Nephron progenitor cell (in vitro differentiated cells): ENCODE data around the gene MTMR12.

Experiments used
- DNase-seq: peaks from one replicate; pipeline ENCODE4 v3.0.0; 2021
- H3K27ac Mint-ChIP-seq: 2 replicates; pipeline ENCODE4 v1.8.0; 2021; ENCODE audit warnings: mild to moderate bottlenecking, moderate library complexity, mixed read lengths
- H3K27me3 Mint-ChIP-seq: 2 replicates; pipeline ENCODE4 v1.8.0; 2021; ENCODE audit warnings: mild to moderate bottlenecking, low read depth, mixed read lengths; ENCODE audit not compliant: poor library complexity
- H3K36me3 Mint-ChIP-seq: 2 replicates; pipeline ENCODE4 v1.8.0; 2021; ENCODE audit warnings: low read depth, mixed read lengths
- H3K4me1 Mint-ChIP-seq: 2 replicates; pipeline ENCODE4 v1.8.0; 2021; ENCODE audit warnings: mixed read lengths
- H3K4me3 Mint-ChIP-seq: 2 replicates; pipeline ENCODE4 v1.8.0; 2021; ENCODE audit warnings: mild to moderate bottlenecking, moderate library complexity, mixed read lengths
- H3K9me3 Mint-ChIP-seq: 2 replicates; pipeline ENCODE4 v1.8.0; 2021; ENCODE audit warnings: mild to moderate bottlenecking, moderate library complexity, mixed read lengths
- CTCF ChIP-seq: fragments of 200-600 bp; sonication (generic); IDR thresholded peaks from 2 replicates; pipeline ENCODE4 v1.5.0; 2021; ENCODE audit warnings: antibody characterized with exemption

MTMR12 gene

GRCh38 chr5:32195265-32195664 lies 117.5 kb downstream of the MTMR12 start:
- H3K27ac Mint-ChIP-seq = no peak overlapping the region
- no peak for DNase-seq
- no peak overlapping the region for H3K4me3 Mint-ChIP-seq
- peaks cover under 1% of the 10 kb centered on the region for H3K9me3 Mint-ChIP-seq
- no peaks in the 10 kb centered on the region for H3K36me3 Mint-ChIP-seq
- TF ChIP-seq CTCF = no peak
- no peaks in the 10 kb centered on the region for H3K4me1 Mint-ChIP-seq
- H3K27me3 Mint-ChIP-seq = peaks cover 17% of the 10 kb centered on the region

DNA sequence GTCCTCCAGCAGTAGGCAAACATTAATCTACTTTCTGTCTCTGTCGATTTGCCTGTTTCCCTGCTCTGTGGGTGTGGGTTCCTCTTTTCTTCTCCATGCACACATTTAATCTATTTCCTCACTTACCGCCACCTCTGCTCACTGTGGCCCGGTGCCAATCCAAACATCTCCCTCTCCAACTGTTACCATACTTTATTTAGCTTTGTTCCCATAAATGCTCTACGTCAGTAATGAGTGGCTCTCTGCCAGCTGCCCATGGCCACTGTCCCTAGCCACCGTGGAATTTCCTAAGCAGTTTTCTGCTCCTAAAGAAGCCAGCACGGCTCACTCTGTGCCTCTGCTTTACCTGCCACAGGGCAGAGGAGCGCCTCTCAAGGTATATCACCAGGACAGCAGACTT lies 119.1 kb downstream of the MTMR12 start:
- peaks cover 5% of the 10 kb centered on the region for H3K9me3 Mint-ChIP-seq
- H3K4me1 Mint-ChIP-seq = no peaks in the 10 kb centered on the region
- DNase-seq = no peak
- H3K27ac Mint-ChIP-seq = no peak overlapping the region
- no peaks in the 10 kb centered on the region for H3K36me3 Mint-ChIP-seq
- no peak overlapping the region for H3K4me3 Mint-ChIP-seq
- TF ChIP-seq CTCF = no peak
- H3K27me3 Mint-ChIP-seq = peaks cover 10% of the 10 kb centered on the region

GRCh38 chr5:32190095-32190494 lies 122.6 kb downstream of the MTMR12 start:
- no peaks in the 10 kb centered on the region for H3K4me1 Mint-ChIP-seq

DNA sequence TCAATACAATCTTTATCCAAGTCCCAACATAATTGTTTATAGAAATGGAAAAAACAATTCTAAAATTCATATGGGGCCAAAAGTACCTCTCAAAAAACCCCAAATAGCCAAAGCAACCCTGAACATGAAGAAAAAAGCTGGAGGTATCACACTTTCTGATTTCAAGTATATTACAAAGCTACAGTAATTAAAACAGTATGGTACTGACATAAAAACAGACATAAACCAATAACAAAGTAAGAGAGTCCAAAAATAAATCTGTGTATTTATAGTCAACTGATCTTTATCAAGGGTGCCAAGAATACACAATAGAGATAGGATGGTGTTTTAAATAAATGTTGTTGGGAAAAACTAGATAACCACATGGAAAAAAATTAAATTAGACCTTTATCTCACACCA lies 125.1 kb downstream of the MTMR12 start:
- H3K36me3 Mint-ChIP-seq = no peaks in the 10 kb centered on the region
- H3K4me3 Mint-ChIP-seq = no peak overlapping the region
- no peaks in the 10 kb centered on the region for H3K27me3 Mint-ChIP-seq
- no peak for TF ChIP-seq CTCF
- DNase-seq = no peak
- peaks cover 3% of the 10 kb centered on the region for H3K4me1 Mint-ChIP-seq
- peaks cover 40% of the 10 kb centered on the region for H3K9me3 Mint-ChIP-seq
- no peak overlapping the region for H3K27ac Mint-ChIP-seq

More at GRCh38 chr5:32190095-32190494, 122.6 kb downstream of the MTMR12 start:
- Mint-ChIP-seq H3K27me3 (peaks cover 7% of the 10 kb centered on the region), H3K4me3 (no peak overlapping the region), H3K9me3 (peaks cover 32% of the 10 kb centered on the region), H3K36me3 (no peaks in the 10 kb centered on the region), H3K27ac (no peak overlapping the region)
- DNase-seq = no peak
- TF ChIP-seq CTCF = no peak

DNA sequence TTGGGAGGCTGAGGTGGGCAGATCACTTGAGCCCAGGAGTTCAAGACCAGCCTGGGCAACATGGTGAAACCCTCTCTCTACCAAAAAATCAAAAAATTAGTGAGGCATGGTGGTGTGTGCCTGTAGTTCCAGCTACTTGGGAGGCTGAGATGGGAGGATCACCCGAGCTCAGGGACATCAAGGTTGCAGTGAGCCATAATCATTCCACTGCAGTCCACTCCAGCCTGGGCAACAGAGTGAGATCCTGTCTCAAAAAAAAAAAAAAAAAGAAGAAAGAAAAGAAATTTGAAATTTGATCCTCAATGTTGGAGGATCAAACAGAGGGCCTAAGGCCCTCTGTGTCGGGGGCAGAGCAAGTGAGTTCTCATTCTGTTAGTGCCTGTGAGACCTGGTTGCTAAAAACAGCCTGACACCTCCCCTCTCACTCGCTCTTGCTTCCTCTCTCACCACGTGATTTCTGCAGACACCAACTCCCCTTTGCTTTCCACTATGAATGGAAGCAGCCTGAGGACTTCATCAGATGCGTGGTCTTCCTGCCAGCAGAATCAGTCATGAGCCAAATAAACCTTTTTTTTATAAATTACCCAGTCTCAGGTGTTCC lies 130.2 kb downstream of the MTMR12 start:
- no peaks in the 10 kb centered on the region for H3K27me3 Mint-ChIP-seq

More for the DNA sequence above, 130.2 kb downstream of the MTMR12 start:
- H3K36me3 Mint-ChIP-seq = no peaks in the 10 kb centered on the region
- TF ChIP-seq CTCF = no peak
- DNase-seq = no peak
- peaks cover 28% of the 10 kb centered on the region for H3K9me3 Mint-ChIP-seq
- H3K4me3 Mint-ChIP-seq = no peak overlapping the region
- H3K4me1 Mint-ChIP-seq = peaks cover 8% of the 10 kb centered on the region
- no peak overlapping the region for H3K27ac Mint-ChIP-seq
